Endodermal cell (in vitro differentiated cells): ENCODE data around the gene CEBPB. TPM values are rescaled to one million over a fixed set of nuclear protein-coding genes. Genes with fewer than 3 reads are reported as not detected.
A peak's percentile ranks its signal among the peaks of the same experiment; 100 is the strongest.

Source experiments
- DNase-seq: peaks from one replicate; pipeline ENCODE4 v3.0.0-alpha.2; 2017
- H3K27ac ChIP-seq: 2 replicates; pipeline ENCODE4 v1.5.1; 2013; ENCODE audit warnings: mild to moderate bottlenecking, low read depth, low read length, moderate library complexity
- H3K27me3 ChIP-seq: 2 replicates; pipeline ENCODE4 v1.6.1; 2013; ENCODE audit warnings: mild to moderate bottlenecking, low read length, moderate library complexity; ENCODE audit not compliant: insufficient read depth, control insufficient read depth, poor library complexity, severe bottlenecking
- H3K36me3 ChIP-seq: 2 replicates; pipeline ENCODE4 v1.7.0; 2013; ENCODE audit warnings: mild to moderate bottlenecking, low read length, moderate library complexity; ENCODE audit not compliant: control insufficient read depth, insufficient read depth
- H3K4me1 ChIP-seq: one replicate; pipeline ENCODE4 v1.7.0; 2013; ENCODE audit warnings: low read length; ENCODE audit not compliant: control insufficient read depth, insufficient read depth
- H3K4me3 ChIP-seq: 2 replicates; pipeline ENCODE4 v1.5.1; 2013; ENCODE audit warnings: mild to moderate bottlenecking, low read length, moderate library complexity
- H3K9ac ChIP-seq: 2 replicates; pipeline ENCODE4 v1.6.1; 2013; ENCODE audit warnings: mild to moderate bottlenecking, low read length, moderate library complexity; ENCODE audit not compliant: poor library complexity, severe bottlenecking; ENCODE audit errors: extremely low read depth
- H3K9me3 ChIP-seq: 2 replicates; pipeline ENCODE4 v1.6.1; 2013; ENCODE audit warnings: mild to moderate bottlenecking, low read length, moderate library complexity; ENCODE audit not compliant: control insufficient read depth
- H3K27ac Mint-ChIP-seq: 2 replicates; pipeline ENCODE4 v1.8.0; 2020; ENCODE audit warnings: mixed read lengths
- H3K27me3 Mint-ChIP-seq: 2 replicates; pipeline ENCODE4 v1.8.0; 2021; ENCODE audit warnings: mild to moderate bottlenecking, mixed read lengths; ENCODE audit not compliant: insufficient read depth
- H3K36me3 Mint-ChIP-seq: 2 replicates; pipeline ENCODE4 v1.8.0; 2020; ENCODE audit warnings: low read depth, mixed read lengths
- H3K4me1 Mint-ChIP-seq: 2 replicates; pipeline ENCODE4 v1.8.0; 2020; ENCODE audit warnings: mixed read lengths
- H3K4me3 Mint-ChIP-seq: 2 replicates; pipeline ENCODE4 v1.8.0; 2020; ENCODE audit warnings: mild to moderate bottlenecking, moderate library complexity, mixed read lengths
- H3K9me3 Mint-ChIP-seq: 2 replicates; pipeline ENCODE4 v1.8.0; 2020; ENCODE audit warnings: mild to moderate bottlenecking, mixed read lengths
- WGBS, 2 experiments: methylation state at CpG; one replicate each; pipeline versions ENCODE4 v1.1.5 to v1.1.7; 2013; ENCODE audit warnings: missing lambda C conversion rate in 2 of 2, mixed read lengths in 1 of 2; ENCODE audit not compliant: insufficient coverage in 1 of 2, insufficient read length in 1 of 2; 5-methylcytosine and 5-hydroxymethylcytosine counted together
- total RNA-seq, 2 donors: library from RNA; stranded (reverse); fragmentation: NEBNext Ultra II Directional in 1 of 2; extraction: Animal tissue kit (Norgen Biotek cat#: 25700) in 1 of 2; gene quantifications; 2 replicates in 1 of 2; 3 replicates in 1 of 2; pipeline ENCODE4 v1.2.1, GENCODE V29; 2021
- TF ChIP-seq, protein P1 (sequence below): fragments of 200-600 bp; sonication (generic); conservative IDR thresholded peaks from 2 replicates; pipeline ENCODE4 v1.5.0; 2021; ENCODE audit warnings: antibody characterized with exemption, mild to moderate bottlenecking

Gene CEBPB
- total RNA-seq, 2 donors from 2014 or later: 14.9 to 15.1 TPM

DNA sequence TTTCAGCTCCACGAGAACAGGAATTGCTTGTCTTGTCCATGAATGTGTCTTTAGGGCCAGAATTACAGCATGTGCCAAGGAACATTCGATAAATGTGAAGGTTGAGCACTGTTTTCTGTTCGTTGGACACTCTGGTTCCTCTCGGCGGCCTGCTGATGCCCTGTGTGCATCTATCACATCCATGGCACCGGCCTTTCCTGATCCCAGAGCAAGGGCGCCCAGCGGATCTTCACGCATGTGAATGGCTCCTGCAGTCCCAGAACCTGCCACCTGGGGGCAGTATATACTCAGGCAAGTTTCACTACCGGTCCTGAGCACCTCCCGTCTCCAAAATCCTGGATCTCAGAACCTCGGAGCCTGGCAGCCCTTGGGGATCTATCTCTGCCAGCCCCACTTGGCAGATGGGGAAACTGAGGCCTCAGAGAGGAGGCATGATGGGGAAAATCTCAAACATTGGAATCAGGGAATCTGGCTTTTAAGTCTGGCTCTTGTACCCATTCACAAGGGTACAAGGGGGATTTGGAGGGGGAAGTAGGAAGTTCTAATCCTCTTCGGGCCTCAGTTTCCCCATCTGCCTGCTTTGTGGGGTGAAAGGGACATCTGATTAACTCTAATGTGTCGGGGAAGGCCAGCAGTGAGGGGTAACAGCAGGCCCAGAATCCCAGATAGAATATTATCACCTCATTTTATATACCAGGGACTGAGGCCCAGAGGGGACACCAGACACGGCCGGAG, 4.3 kb upstream of the CEBPB start:
- Histone ChIP-seq H3K36me3 (no peaks in the 10 kb centered on the region), H3K27ac (no peak overlapping the region), H3K9ac (no peak overlapping the region), H3K27me3 (no peaks in the 10 kb centered on the region), H3K4me3 (no peak overlapping the region), H3K4me1 (no peaks in the 10 kb centered on the region), H3K9me3 (no peaks in the 10 kb centered on the region)
- H3K27ac Mint-ChIP-seq: no peak overlapping the region
- H3K9me3 Mint-ChIP-seq: no peaks in the 10 kb centered on the region
- no peaks in the 10 kb centered on the region for H3K4me1 Mint-ChIP-seq
- no peaks in the 10 kb centered on the region for H3K36me3 Mint-ChIP-seq
- no peak overlapping the region for H3K4me3 Mint-ChIP-seq
- TF ChIP-seq, protein P1, sequence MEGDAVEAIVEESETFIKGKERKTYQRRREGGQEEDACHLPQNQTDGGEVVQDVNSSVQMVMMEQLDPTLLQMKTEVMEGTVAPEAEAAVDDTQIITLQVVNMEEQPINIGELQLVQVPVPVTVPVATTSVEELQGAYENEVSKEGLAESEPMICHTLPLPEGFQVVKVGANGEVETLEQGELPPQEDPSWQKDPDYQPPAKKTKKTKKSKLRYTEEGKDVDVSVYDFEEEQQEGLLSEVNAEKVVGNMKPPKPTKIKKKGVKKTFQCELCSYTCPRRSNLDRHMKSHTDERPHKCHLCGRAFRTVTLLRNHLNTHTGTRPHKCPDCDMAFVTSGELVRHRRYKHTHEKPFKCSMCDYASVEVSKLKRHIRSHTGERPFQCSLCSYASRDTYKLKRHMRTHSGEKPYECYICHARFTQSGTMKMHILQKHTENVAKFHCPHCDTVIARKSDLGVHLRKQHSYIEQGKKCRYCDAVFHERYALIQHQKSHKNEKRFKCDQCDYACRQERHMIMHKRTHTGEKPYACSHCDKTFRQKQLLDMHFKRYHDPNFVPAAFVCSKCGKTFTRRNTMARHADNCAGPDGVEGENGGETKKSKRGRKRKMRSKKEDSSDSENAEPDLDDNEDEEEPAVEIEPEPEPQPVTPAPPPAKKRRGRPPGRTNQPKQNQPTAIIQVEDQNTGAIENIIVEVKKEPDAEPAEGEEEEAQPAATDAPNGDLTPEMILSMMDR: peak; percentile 97
- peaks cover 16% of the 10 kb centered on the region for H3K27me3 Mint-ChIP-seq
- peak; percentile 98 for DNase-seq
- 28 to 32% methylated on average over 15 to 16 of the region's 16 CpGs for WGBS, 2 experiments

DNA sequence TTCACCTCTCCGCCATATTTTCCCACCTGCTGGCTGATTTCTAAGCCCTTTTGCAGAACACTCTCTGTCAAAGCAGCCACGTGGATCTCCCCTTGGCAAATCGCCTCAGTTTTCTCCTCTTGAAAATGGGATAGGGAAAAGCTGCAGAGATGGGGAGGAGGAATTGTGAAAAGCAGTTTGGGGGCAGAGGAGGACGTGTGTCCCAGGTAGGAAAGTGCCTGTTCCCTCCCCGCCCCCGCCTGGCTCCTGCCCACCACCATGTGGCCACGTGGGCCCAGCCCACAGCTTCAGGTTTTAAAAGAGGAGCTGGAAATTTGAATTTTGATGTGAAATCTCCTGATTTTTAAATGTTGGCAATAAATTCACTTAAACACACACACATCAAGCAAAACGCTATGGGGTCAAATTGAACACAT, 3.6 kb upstream of the CEBPB start:
- no peak overlapping the region for H3K27ac ChIP-seq
- Mint-ChIP-seq H3K4me3 (no peak overlapping the region), H3K27ac (no peak overlapping the region), H3K36me3 (no peaks in the 10 kb centered on the region), H3K4me1 (no peaks in the 10 kb centered on the region), H3K27me3 (peaks cover 16% of the 10 kb centered on the region), H3K9me3 (no peaks in the 10 kb centered on the region)
- no peaks in the 10 kb centered on the region for H3K9me3 ChIP-seq
- TF ChIP-seq, protein P1: no peak
- no peaks in the 10 kb centered on the region for H3K36me3 ChIP-seq
- peak; percentile 53 for DNase-seq
- no peaks in the 10 kb centered on the region for H3K4me1 ChIP-seq
- no peaks in the 10 kb centered on the region for H3K27me3 ChIP-seq
- WGBS, 2 experiments: 77 to 78% methylated on average over 3 to 8 of the region's 8 CpGs
- no peak overlapping the region for H3K4me3 ChIP-seq
- H3K9ac ChIP-seq: no peak overlapping the region

DNA sequence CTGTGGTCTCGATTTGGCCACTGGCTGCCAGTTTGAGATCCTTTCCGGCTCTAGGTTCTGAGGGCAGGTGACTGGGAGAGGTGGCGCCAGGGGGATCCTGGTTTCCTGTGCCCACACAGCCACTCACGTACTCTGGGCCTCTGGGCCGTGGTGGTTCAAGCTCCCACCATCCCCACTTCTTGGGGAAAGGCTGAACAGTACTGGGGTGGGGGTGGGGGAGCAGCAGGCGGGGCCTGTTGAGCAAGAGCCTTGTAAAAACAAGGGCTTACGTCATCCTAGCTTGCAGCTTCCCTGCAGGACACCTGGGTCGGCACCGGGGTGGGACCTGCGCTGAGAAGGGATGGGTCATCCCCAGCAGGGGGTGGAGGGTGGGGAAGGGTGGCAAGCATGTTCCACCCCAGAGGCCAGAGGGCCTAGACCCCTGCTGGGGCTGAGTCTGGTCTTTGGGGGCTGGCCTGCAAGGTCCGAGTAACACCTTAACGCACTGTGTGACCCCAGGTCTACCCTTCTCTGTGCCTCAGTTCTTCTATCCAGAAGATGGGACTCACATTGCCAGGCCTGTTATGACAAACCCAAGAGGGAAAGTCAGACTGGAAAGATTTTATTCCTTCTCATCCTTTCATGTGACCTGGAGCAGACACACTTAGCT, 3.1 kb upstream of the CEBPB start:
- no peak overlapping the region for H3K27ac Mint-ChIP-seq
- H3K4me1 Mint-ChIP-seq: peaks cover 3% of the 10 kb centered on the region
- no peak overlapping the region for H3K9ac ChIP-seq
- peak; percentile 70 for DNase-seq
- H3K4me3 Mint-ChIP-seq: no peak overlapping the region
- no peaks in the 10 kb centered on the region for H3K36me3 ChIP-seq
- no peaks in the 10 kb centered on the region for H3K9me3 Mint-ChIP-seq
- H3K27ac ChIP-seq: no peak overlapping the region
- no peaks in the 10 kb centered on the region for H3K9me3 ChIP-seq
- 74 to 78% methylated on average over 8 to 12 of the region's 12 CpGs for WGBS, 2 experiments
- TF ChIP-seq, protein P1: no peak
- H3K4me1 ChIP-seq: no peaks in the 10 kb centered on the region
- peaks cover 16% of the 10 kb centered on the region for H3K27me3 Mint-ChIP-seq
- no peaks in the 10 kb centered on the region for H3K36me3 Mint-ChIP-seq
- H3K4me3 ChIP-seq: no peak overlapping the region
- no peaks in the 10 kb centered on the region for H3K27me3 ChIP-seq
